Left colon (tissue), 2 donors: Measurements from ENCODE around the gene STN1. TPM values are rescaled to one million over a fixed set of nuclear protein-coding genes. Genes with fewer than 3 reads are reported as not detected.

ENCODE experiments used
- ATAC-seq: fragments of 200-7000 bp; cut with Tn5 transposase; one replicate; pipeline ENCODE4 v1.9.1; 2020; ENCODE audit warnings: mild to moderate bottlenecking, moderate library complexity
- DNase-seq, 2 donors: peaks; one replicate each; pipeline ENCODE4 v3.0.0-alpha.2; 2020
- intact Hi-C, 2 donors: fragments of 100-400 bp; cut with DNase I in 1 of 2; cut with micrococcal nuclease in 1 of 2; formaldehyde crosslinking; loops; one replicate each; pipeline versions ENCODE4 v1.11.2 to v1.14.0; 2022; cut with DNase I, micrococcal nuclease
- total RNA-seq, 2 donors: library from RNA; stranded (reverse); fragmentation: NEBNext Ultra II Directional; extraction: Animal tissue kit (Norgen Biotek cat#: 25700); gene quantifications; one replicate each; pipeline ENCODE4 v1.2.1, GENCODE V29; 2021
- donor health status: DM: no; HTN: no; CAD: no.
- donor health status: DM: yes; HTN: yes; CAD: no.

STN1 gene
- total RNA-seq, 2 donors from 2014 or later, result 24.4 to 25.7 TPM

- ATAC-seq, result no peak
- no peak for DNase-seq
- intact Hi-C loops, result no loop called here
Measured at GRCh38 chr10:103932271-103932670, 14.3 kb upstream of the STN1 start.

- intact Hi-C loops, result no loop called here
- DNase-seq (no peak), ATAC-seq (no peak)
Measured at GRCh38 chr10:103931603-103932002, 13.6 kb upstream of the STN1 start.

DNA sequence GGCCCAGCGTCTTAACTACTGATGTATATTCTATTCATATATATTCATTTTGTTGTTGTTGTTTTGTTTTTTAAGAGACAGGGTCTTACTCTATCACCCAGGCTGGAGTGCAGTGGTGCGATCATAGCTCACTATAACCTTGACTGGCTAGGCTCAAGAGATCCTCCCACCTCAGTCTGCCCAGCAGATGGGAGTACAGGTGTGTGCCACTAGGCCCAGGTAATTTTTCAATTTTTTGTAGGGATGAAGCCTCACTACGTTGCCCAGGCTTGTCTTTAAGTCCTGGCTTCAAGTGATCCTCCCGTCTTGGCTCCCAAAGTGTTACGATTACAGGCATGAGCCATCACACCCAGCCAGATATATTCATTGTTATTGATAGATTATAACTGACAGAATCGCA lies 12.9 kb upstream of the STN1 start:
- intact Hi-C loops, result no loop called here
- ATAC-seq, result no peak

DNA sequence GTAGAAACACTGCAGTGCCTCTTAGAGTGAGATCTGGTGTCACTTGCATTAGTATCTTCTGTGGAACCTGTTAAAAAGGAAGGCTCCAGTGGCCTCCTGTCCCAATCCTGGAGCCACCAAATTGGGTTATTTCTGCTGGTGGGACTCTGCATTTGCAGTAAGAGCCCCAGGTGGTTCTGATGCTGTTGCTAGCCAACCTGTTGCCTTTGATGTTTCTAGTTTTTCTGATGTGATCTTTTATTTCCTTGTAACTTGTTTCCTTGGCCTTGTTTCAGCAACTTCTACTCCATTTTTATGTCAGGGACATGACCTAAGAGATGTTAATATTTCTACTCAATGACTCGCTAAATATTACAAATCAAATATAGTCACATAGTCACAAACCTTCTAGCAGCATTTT lies 12.5 kb upstream of the STN1 start:
- DNase-seq (no peak), ATAC-seq (no peak)
- intact Hi-C loops, result no loop called here

More for the DNA sequence above, 12.9 kb upstream of the STN1 start:
- DNase-seq, result no peak

- intact Hi-C loops, result no loop called here
- no peak for DNase-seq
- peak; percentile 32 for ATAC-seq
Measured at GRCh38 chr10:103929381-103929921, 11.5 kb upstream of the STN1 start.

GRCh38 chr10:103928784-103929183 lies 10.8 kb upstream of the STN1 start:
- intact Hi-C loops, result no loop called here
- DNase-seq, result no peak
- ATAC-seq, result no peak

GRCh38 chr10:103926722-103927319 lies 8.8 kb upstream of the STN1 start:
- DNase-seq (no peak), ATAC-seq (peak; percentile 75)
- intact Hi-C loops, result no loop called here

DNA sequence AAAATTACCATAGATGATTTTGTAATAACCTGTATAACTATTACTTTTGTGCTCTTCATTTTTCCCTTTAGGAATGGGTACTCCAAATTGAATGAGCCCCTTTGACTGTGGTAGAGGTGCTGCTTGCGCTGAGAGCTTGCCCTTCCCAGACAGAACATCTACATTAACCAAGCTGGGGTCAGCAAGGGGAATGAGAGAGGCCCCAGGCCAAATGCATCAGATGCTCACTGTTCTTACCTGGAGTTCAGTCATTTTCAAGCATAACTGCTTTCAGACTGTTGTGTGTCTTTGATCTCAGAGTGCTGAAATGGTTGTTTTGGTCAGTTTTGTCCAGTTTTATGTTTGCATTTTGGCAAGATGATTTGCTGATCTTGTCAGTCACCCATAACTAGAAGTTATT lies 7.6 kb upstream of the STN1 start:
- ATAC-seq, result no peak
- intact Hi-C loops, result no loop called here
- no peak for DNase-seq

- intact Hi-C loops, result no loop called here
- DNase-seq, result no peak
- ATAC-seq, result peak; percentile 58
Measured at GRCh38 chr10:103923502-103923901, 5.5 kb upstream of the STN1 start.

DNA sequence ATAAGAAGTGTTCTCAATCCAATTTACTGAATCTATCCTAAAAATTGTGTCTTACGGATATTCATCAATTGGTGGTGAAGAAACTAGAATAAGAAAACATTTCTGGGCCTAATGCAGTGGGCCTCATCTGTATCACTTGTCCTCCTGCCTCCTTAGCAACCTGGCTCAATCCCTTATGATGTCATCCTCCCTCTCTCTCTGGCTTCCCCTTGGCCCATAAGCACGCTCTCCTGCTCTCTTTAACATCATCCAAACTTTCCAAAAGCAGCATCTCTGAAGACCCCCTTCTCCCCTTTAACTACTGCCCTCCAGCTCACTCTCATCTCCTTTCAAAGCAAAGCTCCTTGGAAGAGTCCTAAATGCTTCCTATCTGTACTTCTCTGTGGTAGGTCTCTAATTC lies 4.7 kb upstream of the STN1 start:
- intact Hi-C loops, result no loop called here
- DNase-seq (no peak), ATAC-seq (no peak)

- peak; percentile 17 for ATAC-seq
- intact Hi-C loops, result no loop called here
Measured at GRCh38 chr10:103921750-103922195, 3.8 kb upstream of the STN1 start.

DNA sequence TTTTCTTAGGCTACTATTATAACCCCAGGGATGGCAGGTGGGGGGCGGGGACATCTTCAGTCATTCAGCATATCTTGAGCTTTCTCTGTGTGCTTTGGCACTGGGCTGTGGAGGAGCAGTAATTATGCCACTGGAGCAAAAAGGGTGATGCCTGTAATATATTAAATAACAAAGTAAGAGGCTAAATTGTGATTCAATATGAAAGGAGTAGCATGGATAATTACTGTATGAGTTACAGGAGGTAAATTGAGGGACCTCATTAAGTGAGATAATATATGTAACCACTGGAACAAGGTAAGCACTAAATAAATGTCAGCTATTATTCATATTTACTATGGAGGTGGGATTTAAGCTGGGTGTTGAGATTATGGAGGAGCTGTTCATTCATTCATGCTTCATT lies 3.3 kb upstream of the STN1 start:
- ATAC-seq (no peak), DNase-seq (no peak)
- intact Hi-C loops, result no loop called here

More at GRCh38 chr10:103921750-103922195, 3.8 kb upstream of the STN1 start:
- DNase-seq, result peak; percentile 51 to 56

DNA sequence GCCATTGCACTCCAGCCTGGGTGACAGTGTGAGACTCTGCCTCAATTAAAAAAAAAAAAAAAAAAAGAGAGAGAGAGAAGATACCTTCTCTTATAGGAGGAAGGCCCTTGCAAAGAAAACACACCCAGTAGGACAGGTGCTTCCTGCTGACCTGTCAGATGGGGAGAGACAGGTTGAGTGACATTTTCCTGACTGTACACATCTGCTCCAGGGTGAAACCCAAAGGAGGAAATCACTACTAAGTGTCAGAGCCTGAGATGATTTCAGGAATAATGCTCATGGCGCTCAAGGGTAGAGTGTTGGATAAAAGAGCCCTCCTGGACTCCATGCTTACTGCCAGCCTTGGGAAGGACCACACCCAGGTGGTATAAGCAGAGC lies 1.7 kb upstream of the STN1 start:
- intact Hi-C loops, result no loop called here
- DNase-seq (no peak), ATAC-seq (no peak)

GRCh38 chr10:103917302-103918052 lies 507 bp downstream of the STN1 start:
- ATAC-seq, result peak; percentile 51
- DNase-seq, result peak; percentile 61 to 74
- intact Hi-C loops, result no loop called here

DNA sequence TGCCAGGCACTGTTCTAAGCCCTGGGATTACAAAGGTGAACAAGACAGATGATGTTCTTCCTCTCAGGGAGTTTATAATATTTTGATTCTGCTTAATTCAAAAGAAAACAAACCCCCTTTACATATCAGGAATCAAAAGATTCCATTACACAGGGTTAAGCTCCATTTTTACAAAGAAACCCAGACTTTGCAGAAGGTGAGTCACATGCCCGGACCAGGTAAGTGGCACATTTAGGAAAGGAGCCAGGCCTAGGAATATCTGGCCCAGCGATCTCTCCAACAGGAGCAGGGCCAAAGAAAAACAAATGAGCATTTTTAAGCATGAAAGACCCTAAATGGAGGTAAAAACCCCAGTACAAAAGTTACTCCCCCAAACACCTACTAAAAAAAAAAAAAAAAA lies 1.1 kb downstream of the STN1 start:
- intact Hi-C loops, result no loop called here
- no peak for ATAC-seq

GRCh38 chr10:103916254-103916653 lies 1.7 kb downstream of the STN1 start:
- DNase-seq (no peak), ATAC-seq (no peak)
- intact Hi-C loops, result no loop called here

More for the DNA sequence above, 1.1 kb downstream of the STN1 start:
- DNase-seq, result no peak

DNA sequence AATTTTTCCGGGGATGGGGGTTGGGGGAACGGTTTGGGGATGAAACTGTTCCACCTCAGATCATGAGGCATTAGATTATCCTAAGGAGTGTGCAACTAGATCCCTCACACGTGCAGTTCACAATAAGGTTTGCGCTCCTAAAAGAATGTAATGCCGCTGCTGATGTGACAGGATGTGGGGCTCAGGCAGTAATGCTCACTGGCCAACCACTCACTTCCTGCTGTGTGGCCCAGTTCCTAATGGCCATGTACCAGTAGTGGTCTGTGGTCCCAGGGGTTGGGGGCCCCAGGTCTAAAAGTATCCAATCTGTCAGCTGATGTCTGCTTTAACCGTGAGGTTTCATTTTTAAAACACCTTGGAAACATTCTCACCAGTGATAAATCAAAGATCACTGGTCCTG lies 2.2 kb downstream of the STN1 start:
- no peak for ATAC-seq
- intact Hi-C loops, result no loop called here
- no peak for DNase-seq

DNA sequence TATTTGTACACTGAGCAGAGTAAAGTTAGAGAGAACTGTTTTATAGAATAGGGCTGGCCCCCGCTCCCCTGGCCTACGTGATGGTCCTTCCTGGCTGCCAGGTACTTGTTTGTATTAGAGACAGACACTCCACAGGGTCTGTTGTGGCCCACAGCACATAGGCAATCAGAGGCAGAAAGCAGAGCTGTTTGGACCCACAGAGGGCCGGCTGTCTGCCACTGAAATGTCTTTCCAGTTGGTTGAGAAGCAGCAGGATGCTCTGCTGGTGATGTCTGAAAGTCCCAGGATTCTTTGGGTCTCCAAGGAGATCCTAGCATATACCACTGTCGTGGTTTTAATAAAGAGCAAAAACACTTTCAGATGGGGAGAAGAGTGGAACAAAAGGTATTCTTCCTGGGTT lies 5.2 kb downstream of the STN1 start:
- intact Hi-C loops, result no loop called here
- DNase-seq (no peak), ATAC-seq (no peak)

GRCh38 chr10:103911021-103911459 lies 6.9 kb downstream of the STN1 start:
- DNase-seq, result no peak
- intact Hi-C loops, result no loop called here
- no peak for ATAC-seq

GRCh38 chr10:103910442-103911012 lies 7.5 kb downstream of the STN1 start:
- intact Hi-C loops, result no loop called here
- no peak for ATAC-seq

More at GRCh38 chr10:103910442-103911012, 7.5 kb downstream of the STN1 start:
- no peak for DNase-seq
